ENCODE measurements around the gene BRF1. TPM values are rescaled to one million over a fixed set of nuclear protein-coding genes. Genes with fewer than 3 reads are reported as not detected.

The BRF1 gene
- total and polyA plus RNA-seq, 2 donors, result 19.3 to 30.9 TPM

DNA sequence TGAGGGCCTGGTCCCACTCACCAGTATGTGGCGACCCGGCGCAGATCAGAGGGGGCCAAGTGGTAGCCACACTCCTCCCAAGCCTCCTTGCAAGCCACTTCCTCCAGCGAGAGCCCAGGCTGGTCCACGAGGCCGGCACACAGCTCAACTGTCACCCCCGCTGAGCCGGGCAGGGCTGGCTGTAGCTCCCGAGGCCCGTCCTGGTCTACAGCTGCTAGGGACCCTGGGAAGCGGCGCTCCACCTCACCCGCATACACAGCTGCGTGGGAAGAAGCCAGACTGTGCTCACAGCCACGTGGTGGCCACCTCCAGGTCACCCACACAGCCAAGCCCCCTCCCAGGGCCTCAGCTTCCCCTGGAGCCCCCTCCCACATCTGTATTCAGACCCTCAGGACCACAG is 124.3 kb downstream of the BRF1 start:
- H3K36me3 ChIP-seq (ENCODE audit: insufficient read depth), result no peaks in the 10 kb centered on the region
- 85% methylated on average over 15 of the region's 15 CpGs for WGBS
- H3K4me1 ChIP-seq (ENCODE audit: insufficient read depth), result peaks cover 2% of the 10 kb centered on the region

DNA sequence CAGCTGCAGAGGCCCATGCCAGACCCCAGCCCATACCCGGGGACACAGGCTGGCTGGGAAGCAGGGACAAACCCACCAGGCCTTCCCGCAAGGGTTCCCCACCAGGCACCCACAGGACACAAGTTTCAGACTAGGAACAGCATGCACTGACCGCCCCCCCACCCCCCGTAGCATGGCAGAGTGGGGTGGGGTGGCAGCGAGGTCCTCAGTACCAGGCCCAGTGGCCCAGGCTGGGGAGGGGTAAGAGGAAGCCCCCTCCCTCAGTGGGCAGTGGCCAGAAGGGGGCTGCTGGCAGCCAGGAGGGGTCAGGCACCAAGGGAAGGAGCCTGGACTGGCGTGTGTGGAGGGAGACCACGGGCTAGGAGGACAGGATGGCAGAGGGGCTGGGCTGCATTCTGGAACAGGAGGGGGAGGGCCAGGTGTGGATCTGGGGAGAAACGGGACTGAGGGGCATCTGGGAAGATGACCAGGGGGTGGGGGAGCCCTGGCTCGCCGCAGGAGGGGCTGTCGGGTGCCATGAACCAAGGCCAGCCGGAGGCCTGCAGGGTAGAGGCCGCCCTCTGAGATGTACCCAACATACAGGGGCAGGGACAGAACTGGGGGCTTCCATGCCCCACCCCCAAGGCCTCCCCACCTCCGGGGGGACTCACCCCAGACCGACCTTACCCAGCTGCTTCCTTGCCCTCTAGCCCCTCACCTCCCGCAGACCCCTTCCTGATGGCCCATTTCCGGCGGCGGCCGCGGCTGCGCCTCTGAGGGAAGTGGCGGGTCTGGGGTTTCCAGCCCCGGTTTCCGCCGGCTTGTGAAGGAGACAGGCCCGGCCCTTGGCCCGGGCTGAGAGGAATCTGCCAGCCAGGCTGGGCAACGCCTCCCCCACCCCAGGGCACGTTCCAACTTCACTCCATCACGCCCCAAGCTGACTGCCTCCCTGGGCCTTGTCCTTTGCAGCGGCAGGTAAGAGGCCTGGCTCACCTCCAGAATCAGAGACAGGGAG is 126.6 kb downstream of the BRF1 start:
- Histone ChIP-seq H3K4me1 (ENCODE audit: insufficient read depth) (no peaks in the 10 kb centered on the region), H3K4me3 (ENCODE audit: low read depth, low read length) (no peak overlapping the region), H3K36me3 (ENCODE audit: insufficient read depth) (no peaks in the 10 kb centered on the region), H3K27ac (ENCODE audit: low read depth) (no peak overlapping the region)
- no peak for DNase-seq (ENCODE audit: extremely low spot score)
- 74% methylated on average over 32 of the region's 32 CpGs for WGBS

More for the DNA sequence above, 124.3 kb downstream of the BRF1 start:
- no peak for DNase-seq (ENCODE audit: extremely low spot score)
- Histone ChIP-seq H3K4me3 (ENCODE audit: low read depth, low read length) (no peak overlapping the region), H3K27ac (ENCODE audit: low read depth) (no peak overlapping the region)

DNA sequence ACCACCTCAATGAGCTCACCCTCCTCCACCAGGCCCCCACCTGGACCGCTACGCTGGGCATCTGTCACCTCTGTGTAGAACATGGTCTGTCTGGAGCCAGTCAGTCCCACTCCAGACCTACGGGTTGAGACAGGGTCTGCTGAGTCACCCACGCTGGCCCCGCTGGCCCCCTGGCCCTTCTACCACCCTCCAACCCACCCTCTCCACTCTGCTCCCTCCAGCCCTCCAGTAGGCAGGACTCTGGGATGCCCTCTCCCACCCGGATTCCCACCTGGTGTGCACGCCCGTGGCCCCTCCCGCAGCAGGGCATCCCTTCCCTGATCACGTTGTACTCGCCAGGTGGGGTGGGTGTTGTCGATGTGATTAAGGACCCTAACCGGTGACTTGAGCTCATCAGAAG is 127.7 kb downstream of the BRF1 start:
- 94% methylated on average over 13 of the region's 13 CpGs for WGBS
- Histone ChIP-seq H3K4me3 (ENCODE audit: low read depth, low read length) (no peak overlapping the region), H3K36me3 (ENCODE audit: insufficient read depth) (no peaks in the 10 kb centered on the region), H3K27ac (ENCODE audit: low read depth) (no peak overlapping the region), H3K4me1 (ENCODE audit: insufficient read depth) (no peaks in the 10 kb centered on the region)
- DNase-seq (ENCODE audit: extremely low spot score), result no peak

DNA sequence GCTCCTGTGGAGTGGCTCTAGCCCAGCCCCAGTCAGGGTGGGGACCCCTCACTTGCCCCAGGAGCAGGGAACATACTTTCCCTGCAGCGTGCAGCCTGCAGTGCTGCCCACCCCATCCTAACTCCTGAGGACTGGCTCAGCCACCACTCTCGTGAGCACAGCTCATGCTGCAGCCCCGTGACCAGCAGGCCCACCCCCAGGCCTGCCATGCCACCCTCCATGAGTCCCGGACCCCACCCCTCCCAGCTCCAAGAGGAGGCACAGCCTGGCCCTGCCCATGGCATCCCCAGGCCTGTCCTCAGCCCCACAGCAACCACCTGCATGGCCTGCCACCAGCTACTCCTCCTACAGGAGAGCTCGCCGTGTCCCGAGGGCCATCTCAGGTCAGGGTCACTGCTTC is 128.3 kb downstream of the BRF1 start:
- DNase-seq (ENCODE audit: extremely low spot score), result no peak
- Histone ChIP-seq H3K4me1 (ENCODE audit: insufficient read depth) (no peaks in the 10 kb centered on the region), H3K27ac (ENCODE audit: low read depth) (no peak overlapping the region), H3K4me3 (ENCODE audit: low read depth, low read length) (no peak overlapping the region), H3K36me3 (ENCODE audit: insufficient read depth) (no peaks in the 10 kb centered on the region)
- WGBS, result 66% methylated on average over 7 of the region's 7 CpGs

DNA sequence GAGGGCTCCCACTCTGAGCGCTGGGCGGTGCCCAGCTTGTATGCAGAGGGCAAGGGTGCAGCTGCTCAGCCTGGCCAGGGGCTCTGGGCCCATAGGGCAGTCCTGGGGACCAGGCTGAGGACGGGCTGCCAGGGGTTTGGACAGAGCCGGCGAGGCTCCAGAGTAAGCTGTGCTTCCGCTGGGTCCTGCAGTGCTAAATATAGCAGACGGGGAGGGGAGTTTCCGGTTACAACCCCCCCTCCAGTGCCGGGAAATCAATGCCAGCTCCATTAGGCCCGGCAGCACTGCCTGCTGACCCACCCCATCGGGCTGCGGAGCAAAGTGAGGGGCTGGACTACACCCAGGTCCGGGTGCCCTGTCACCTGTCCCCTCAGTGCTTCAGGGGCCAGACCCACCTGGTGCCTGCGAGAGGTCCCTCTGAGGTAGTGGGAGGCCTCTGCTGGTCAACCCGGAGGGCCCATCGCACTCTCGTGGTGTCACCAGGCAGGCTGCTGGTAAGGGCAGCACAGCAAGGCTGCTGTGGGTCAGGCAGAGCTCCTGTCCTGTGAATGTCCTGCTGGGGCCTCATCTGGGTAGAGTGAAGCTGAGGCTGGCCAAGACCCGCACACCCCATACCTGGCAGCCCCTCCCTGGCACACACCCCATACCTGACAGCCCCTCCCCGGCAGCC is 129.7 kb downstream of the BRF1 start:
- H3K27ac ChIP-seq (ENCODE audit: low read depth), result no peak overlapping the region
- H3K36me3 ChIP-seq (ENCODE audit: insufficient read depth), result no peaks in the 10 kb centered on the region
- no peak for DNase-seq (ENCODE audit: extremely low spot score)
- H3K4me1 ChIP-seq (ENCODE audit: insufficient read depth), result no peaks in the 10 kb centered on the region
- no peak overlapping the region for H3K4me3 ChIP-seq (ENCODE audit: low read depth, low read length)
- WGBS, result 25% methylated on average over 19 of the region's 19 CpGs

DNA sequence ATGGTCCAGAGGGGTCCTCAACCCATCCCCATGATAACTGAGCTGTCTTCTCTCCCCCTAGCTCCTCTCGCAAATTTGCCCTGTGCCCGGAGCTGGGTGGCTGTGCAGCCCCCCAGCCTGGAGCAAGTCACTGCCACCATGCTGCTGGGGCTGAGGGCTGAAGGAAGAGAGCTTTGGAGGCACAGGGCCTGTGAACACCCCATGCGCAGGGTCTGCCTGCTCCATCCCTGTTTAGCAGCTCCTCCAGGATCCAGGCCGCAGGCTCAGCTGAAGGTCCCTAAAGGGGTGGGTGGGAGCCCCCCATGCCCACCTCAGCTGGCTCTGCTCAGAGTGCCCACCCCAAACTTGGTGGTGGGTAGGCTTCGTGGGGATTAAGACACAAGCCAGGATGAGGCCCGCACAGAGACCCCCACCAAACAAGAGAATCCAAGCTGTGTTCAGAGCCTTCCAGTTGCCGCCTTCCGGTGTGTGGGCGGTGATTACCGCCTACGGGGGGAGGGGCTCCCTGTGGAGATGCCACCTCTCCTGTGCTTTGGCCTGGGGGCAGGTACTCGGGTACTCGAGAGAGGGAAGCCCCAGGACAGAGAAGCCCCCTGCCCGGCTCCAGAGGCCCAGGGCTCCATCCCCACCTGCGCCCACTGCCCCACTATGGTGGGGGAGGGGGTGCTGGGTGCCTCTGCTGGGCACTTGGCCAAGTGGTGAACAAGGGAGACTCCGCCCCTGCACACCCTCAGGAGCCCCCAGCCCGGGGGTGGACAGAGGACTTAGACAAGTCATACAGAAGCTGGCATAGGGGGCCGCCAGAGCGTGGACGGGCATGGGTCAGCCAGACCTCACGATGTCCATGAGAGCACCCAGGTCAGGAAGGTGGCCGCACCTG is 130.8 kb downstream of the BRF1 start:
- Histone ChIP-seq H3K4me1 (ENCODE audit: insufficient read depth) (no peaks in the 10 kb centered on the region), H3K27ac (ENCODE audit: low read depth) (no peak overlapping the region)
- WGBS, result 79% methylated on average over 22 of the region's 22 CpGs

DNA sequence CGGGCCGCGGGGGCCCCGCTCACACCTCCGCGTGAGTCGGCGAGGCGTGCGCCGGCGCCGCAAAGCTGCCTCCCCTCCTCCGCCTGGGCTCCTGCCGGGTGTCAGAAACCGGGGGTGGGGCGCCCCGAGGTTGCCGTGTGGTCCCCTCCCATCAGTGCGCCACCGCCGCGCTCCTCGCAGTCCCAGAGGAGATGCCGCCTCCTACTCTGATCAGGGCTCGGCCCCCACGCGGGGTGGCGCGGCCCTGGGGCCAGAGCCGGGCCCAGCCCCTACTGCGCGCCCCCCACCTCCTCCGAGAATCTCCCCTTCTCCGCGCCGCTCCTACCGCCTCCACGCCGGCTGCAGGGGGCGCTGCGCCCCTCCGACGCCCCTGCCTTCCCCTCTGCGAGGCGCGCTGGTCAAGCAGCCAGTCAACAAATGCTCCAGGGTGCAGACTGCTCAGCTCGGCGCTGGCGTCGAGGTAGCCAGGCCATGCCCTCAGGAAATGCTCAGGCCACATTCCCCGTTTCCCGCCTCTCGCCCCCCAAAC is 131.8 kb downstream of the BRF1 start:
- WGBS, result 10% methylated on average over 54 of the region's 54 CpGs
- no peaks in the 10 kb centered on the region for H3K36me3 ChIP-seq (ENCODE audit: insufficient read depth)
- H3K27ac ChIP-seq (ENCODE audit: low read depth), result no peak overlapping the region

More for the DNA sequence above, 130.8 kb downstream of the BRF1 start:
- no peak for DNase-seq (ENCODE audit: extremely low spot score)
- H3K36me3 ChIP-seq (ENCODE audit: insufficient read depth), result no peaks in the 10 kb centered on the region
- H3K4me3 ChIP-seq (ENCODE audit: low read depth, low read length), result no peak overlapping the region

DNA sequence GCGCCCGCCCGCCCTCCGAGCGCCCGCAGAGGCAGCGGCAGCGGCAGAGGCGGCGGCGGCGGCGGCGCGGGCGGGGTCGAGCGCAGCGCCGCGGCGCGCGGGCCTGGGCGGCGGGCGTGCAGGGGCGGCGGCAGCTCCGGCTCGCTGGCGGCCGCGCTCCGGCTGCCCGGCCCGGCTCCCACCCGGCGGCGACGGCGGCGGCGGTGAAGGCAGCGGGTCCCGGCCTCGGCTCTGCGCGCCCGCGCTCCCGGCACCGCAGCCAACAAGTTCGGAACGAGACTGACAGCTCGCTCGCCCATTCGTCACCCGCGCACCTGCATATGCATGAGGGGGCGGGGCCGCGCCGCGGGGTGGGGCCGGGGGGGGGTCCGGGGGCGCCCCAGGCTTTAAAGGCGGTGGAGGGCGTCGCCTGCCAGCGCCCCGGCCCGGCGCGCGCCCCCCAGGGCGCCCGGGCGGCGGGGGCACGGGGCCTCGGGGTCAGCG is 132.3 kb downstream of the BRF1 start, which contains the start of gene JAG2:
Gene JAG2 (minus strand): TSS at position 281 of the 483 bp plus-strand sequence. CDS start 356 bp downstream, outside the sequence.
- H3K4me3 ChIP-seq (ENCODE audit: low read depth, low read length), result peak within 1 kb of the TSS; percentile 56
- no peak for DNase-seq (ENCODE audit: extremely low spot score)
- H3K27ac ChIP-seq (ENCODE audit: low read depth), result peak within 1 kb of the TSS; percentile 3
- H3K36me3 ChIP-seq (ENCODE audit: insufficient read depth), result no peaks in the 10 kb centered on the region
- H3K4me1 ChIP-seq (ENCODE audit: insufficient read depth), result no peaks in the 10 kb centered on the region
- 1% methylated on average over 79 of the region's 84 CpGs for WGBS

More for the DNA sequence above, 131.8 kb downstream of the BRF1 start:
- Histone ChIP-seq H3K4me1 (ENCODE audit: insufficient read depth) (no peaks in the 10 kb centered on the region), H3K4me3 (ENCODE audit: low read depth, low read length) (peak overlapping the region; percentile 56)
- DNase-seq (ENCODE audit: extremely low spot score), result no peak

DNA sequence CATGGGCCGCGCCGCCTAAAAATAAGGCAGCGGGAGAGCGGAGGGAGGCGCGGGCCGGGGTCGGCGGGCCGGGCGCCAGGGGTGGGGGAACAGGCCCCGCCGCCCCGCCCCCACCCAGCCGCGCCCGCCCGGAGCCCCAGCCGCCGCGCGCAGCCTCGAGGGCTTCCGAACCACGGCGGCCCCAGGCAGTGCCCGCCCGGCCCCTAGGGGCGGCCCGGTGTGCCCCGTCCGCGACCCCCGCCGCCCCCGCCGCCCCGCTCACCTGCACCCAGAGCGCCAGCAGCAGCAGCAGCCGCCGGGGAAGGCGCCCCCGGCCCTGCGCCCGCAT is 132.7 kb downstream of the BRF1 start:
- Histone ChIP-seq H3K27ac (ENCODE audit: low read depth) (no peak overlapping the region), H3K4me1 (ENCODE audit: insufficient read depth) (no peaks in the 10 kb centered on the region), H3K36me3 (ENCODE audit: insufficient read depth) (no peaks in the 10 kb centered on the region), H3K4me3 (ENCODE audit: low read depth, low read length) (peak overlapping the region; percentile 56)
- under 1% methylated on average over 42 of the region's 46 CpGs for WGBS
- no peak for DNase-seq (ENCODE audit: extremely low spot score)

DNA sequence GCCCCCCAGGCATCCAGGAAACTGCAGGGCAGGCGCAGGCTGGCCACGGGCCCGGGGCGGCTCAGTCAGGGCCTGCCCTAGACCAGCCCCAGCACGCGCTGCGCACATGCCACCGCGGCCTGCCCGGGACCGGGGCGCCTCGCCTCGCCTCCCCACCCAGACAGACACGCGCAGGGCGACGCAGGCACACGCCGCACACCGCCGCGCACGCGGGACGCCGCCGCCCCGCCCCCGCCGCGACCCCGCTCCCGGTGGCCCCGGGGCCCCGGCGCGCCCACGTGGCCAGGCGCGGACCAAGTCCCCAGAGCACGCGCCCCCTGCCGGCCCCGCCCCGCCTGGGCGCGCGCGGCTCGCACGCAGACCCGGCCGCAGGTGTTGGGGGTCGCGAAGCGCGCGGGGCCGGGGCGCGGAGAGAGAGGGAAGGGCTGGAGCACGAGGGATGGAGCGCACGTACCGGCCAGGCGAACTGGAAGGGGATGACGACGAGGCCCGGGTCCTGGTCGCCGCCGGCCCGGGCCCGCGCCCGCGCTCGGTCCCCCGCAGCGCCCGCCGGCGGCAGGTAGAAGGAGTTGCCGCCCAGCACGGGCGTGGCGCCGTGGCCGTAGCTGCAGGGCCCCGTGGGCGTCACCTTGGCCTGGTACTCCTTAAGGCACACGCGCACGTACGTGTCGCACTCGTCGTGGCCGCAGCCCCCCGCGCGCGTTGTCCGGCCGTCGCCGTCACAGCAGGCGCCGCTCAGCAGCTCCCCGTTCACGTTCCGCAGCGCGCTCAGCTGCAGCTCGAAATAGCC is 133.3 kb downstream of the BRF1 start:
- peak overlapping the region; percentile 56 for H3K4me3 ChIP-seq (ENCODE audit: low read depth, low read length)
- WGBS, result 3% methylated on average over 116 of the region's 116 CpGs
- no peak for DNase-seq (ENCODE audit: extremely low spot score)
- H3K4me1 ChIP-seq (ENCODE audit: insufficient read depth), result no peaks in the 10 kb centered on the region
- H3K36me3 ChIP-seq (ENCODE audit: insufficient read depth), result no peaks in the 10 kb centered on the region
- H3K27ac ChIP-seq (ENCODE audit: low read depth), result peak overlapping the region; percentile 25

DNA sequence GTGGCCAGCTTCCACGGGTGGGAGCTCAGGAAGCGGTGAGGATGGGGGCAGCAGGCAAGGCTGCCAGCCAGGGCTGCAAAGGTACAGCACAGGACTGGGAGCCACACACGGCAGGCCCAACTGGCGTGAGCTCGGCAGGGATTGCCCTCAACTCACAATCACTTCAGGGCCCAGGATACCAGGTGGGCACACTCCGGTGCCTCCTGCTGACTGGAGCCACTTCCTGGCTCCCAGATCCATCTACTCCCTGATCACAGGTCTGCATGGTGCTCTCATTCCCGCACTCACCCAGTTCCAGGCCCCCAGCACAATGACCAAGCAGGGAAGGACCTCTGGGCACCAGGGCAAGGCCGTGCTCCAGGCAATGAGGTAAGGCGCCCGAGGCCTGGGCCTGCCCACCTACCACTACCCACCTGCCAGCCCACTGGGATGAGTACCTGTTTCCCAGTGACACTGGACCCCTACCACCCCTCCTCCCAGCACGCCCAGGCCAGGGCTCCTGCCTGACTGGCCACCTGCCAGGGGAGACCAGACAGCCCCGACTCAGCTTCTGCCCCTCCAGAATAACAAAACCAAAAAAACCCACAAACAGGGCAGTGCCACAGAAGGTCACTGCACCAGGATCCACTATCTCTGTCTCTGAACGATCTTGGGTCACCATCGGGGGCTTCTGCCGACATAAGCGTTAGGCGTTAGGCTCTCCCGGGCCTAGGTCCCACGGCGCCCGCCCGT is 134.1 kb downstream of the BRF1 start:
- Histone ChIP-seq H3K4me3 (ENCODE audit: low read depth, low read length) (peak overlapping the region; percentile 56), H3K4me1 (ENCODE audit: insufficient read depth) (no peaks in the 10 kb centered on the region), H3K36me3 (ENCODE audit: insufficient read depth) (no peaks in the 10 kb centered on the region), H3K27ac (ENCODE audit: low read depth) (peak overlapping the region; percentile 25)
- 63% methylated on average over 22 of the region's 22 CpGs for WGBS
- DNase-seq (ENCODE audit: extremely low spot score), result no peak
